Calu3 (cell line): ENCODE data around the gene OVOL3. TPM values are rescaled to one million over a fixed set of nuclear protein-coding genes. Genes with fewer than 3 reads are reported as not detected.

ENCODE experiments used
- BruUV-seq: library from RNA; stranded (reverse); fragments of 400-500 nt; replicated peaks from 2 replicates; lab custom pipeline; 2021; lab: Mats Ljungman, UMichigan
- CTCF ChIA-PET: fragments of 300-600 bp; sonication (Branson Sonifier 250); formaldehyde crosslinking; loops from one replicate; lab custom pipeline; 2022; ENCODE audit warnings: antibody characterized with exemption; lab: Charles Lee
- DNase-seq: peaks from one replicate; pipeline ENCODE4 v3.0.0; 2022
- H3K27ac Mint-ChIP-seq: one replicate; pipeline ENCODE4 v1.8.0; 2022; ENCODE audit warnings: mixed read lengths; ENCODE audit not compliant: unreplicated experiment
- H3K27me3 Mint-ChIP-seq: one replicate; pipeline ENCODE4 v1.8.0; 2022; ENCODE audit warnings: mixed read lengths; ENCODE audit not compliant: unreplicated experiment
- H3K36me3 Mint-ChIP-seq: one replicate; pipeline ENCODE4 v1.8.0; 2022; ENCODE audit warnings: mild to moderate bottlenecking, moderate library complexity, mixed read lengths; ENCODE audit not compliant: insufficient read depth, unreplicated experiment
- H3K4me1 Mint-ChIP-seq: one replicate; pipeline ENCODE4 v1.8.0; 2022; ENCODE audit warnings: mild to moderate bottlenecking, low read depth, mixed read lengths; ENCODE audit not compliant: unreplicated experiment
- H3K4me3 Mint-ChIP-seq: one replicate; pipeline ENCODE4 v1.8.0; 2022; ENCODE audit warnings: mild to moderate bottlenecking, low read depth, moderate library complexity, mixed read lengths; ENCODE audit not compliant: unreplicated experiment
- H3K9me3 Mint-ChIP-seq: one replicate; pipeline ENCODE4 v1.8.0; 2022; ENCODE audit warnings: low read depth, mixed read lengths; ENCODE audit not compliant: unreplicated experiment
- CTCF ChIP-seq: fragments of 200-600 bp; IDR thresholded peaks from one replicate; pipeline ENCODE4 v1.8.0; 2022; ENCODE audit warnings: antibody characterized with exemption; ENCODE audit not compliant: unreplicated experiment
- intact Hi-C: fragments of 100-400 bp; cut with micrococcal nuclease; formaldehyde crosslinking; loops from one replicate; pipeline ENCODE4 v1.10.0; 2022; ENCODE audit not compliant: unreplicated experiment
- total RNA-seq: library from RNA; stranded (reverse); gene quantifications from 2 replicates; pipeline ENCODE4 v1.2.3, GENCODE V29; 2022

OVOL3 gene
- total RNA-seq, 1 experiment from 2014 or later, result not detected

- no peak for DNase-seq
- intact Hi-C loops, result no loop called here
- CTCF ChIA-PET, result interaction anchor here (0.7 kb wide), 1 partner anchor 18 kb away, joined by 3 read pairs; no protein-coding TSS in a partner anchor
- no peak for TF ChIP-seq CTCF
- Mint-ChIP-seq H3K27me3 (no peaks in the 10 kb centered on the region), H3K27ac (no peak overlapping the region), H3K4me3 (no peak overlapping the region), H3K9me3 (no peaks in the 10 kb centered on the region), H3K36me3 (peaks cover 41% of the 10 kb centered on the region), H3K4me1 (no peaks in the 10 kb centered on the region)
- no TSS peak for BruUV-seq
Measured at GRCh38 chr19:36089847-36090246, 21.1 kb upstream of the OVOL3 start.

DNA sequence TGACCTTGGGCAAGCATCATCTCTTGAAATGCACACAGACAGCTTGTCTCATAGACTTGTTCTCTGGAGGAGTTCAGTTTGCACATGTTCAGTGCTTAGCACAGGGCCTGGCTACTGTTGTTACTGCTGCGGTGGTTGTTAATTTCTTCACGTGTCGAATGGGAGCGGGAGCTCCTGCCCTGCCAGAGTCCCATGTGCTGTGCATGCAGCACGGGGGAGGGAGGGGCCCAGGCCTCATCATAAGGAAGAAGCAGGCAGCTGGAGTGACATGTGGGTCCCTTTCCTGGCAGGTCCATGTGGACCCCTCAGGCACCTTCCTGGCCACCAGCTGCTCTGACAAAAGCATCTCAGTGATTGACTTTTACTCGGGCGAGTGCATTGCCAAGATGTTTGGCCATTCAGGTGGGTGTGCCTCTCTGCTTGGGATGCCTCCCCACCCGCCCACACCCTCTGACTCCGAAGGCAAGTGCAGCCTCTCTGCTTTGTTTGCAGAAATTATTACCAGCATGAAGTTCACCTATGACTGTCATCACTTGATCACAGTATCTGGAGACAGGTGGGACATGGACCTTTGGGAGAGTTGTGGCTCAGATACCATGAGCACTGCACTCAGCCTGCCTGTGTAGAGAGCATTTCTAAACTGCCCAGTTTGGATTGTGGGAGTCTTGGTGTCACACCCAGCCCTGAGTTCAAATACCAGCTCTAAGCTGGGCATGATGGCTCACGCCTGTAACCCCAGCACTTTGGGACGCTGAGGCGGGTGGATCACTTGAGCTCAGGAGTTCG, 19.8 kb upstream of the OVOL3 start:
- Mint-ChIP-seq H3K27ac (no peak overlapping the region), H3K9me3 (no peaks in the 10 kb centered on the region), H3K27me3 (no peaks in the 10 kb centered on the region), H3K4me1 (no peaks in the 10 kb centered on the region), H3K36me3 (peaks cover 37% of the 10 kb centered on the region), H3K4me3 (no peak overlapping the region)
- no TSS peak for BruUV-seq
- no peak for DNase-seq
- CTCF ChIA-PET, result no interaction called here
- TF ChIP-seq CTCF, result no peak
- intact Hi-C loops, result no loop called here

GRCh38 chr19:36092566-36092965, 18.4 kb upstream of the OVOL3 start:
- CTCF ChIA-PET, result no interaction called here
- intact Hi-C loops, result no loop called here
- no peaks in the 10 kb centered on the region for H3K4me1 Mint-ChIP-seq
- peaks cover 41% of the 10 kb centered on the region for H3K36me3 Mint-ChIP-seq
- TF ChIP-seq CTCF, result no peak
- no peak for DNase-seq
- H3K9me3 Mint-ChIP-seq, result no peaks in the 10 kb centered on the region
- no peak overlapping the region for H3K4me3 Mint-ChIP-seq
- no peaks in the 10 kb centered on the region for H3K27me3 Mint-ChIP-seq
- H3K27ac Mint-ChIP-seq, result no peak overlapping the region
- BruUV-seq, result no TSS peak

- CTCF ChIA-PET, result no interaction called here
- H3K36me3 Mint-ChIP-seq, result peaks cover 45% of the 10 kb centered on the region
- TF ChIP-seq CTCF, result no peak
- H3K4me1 Mint-ChIP-seq, result no peaks in the 10 kb centered on the region
- H3K27ac Mint-ChIP-seq, result no peak overlapping the region
- no peak overlapping the region for H3K4me3 Mint-ChIP-seq
- BruUV-seq, result no TSS peak
- H3K9me3 Mint-ChIP-seq, result no peaks in the 10 kb centered on the region
- intact Hi-C loops, result no loop called here
- H3K27me3 Mint-ChIP-seq, result no peaks in the 10 kb centered on the region
- no peak for DNase-seq
Measured at GRCh38 chr19:36093146-36093662, 17.7 kb upstream of the OVOL3 start.
